PC-3 (cell line): ENCODE results near the gene CIB4. TPM values are rescaled to one million over a fixed set of nuclear protein-coding genes. Genes with fewer than 3 reads are reported as not detected.

ENCODE experiments used
- ATAC-seq: fragments of 200-7000 bp; cut with Tn5 transposase; 2 replicates; pipeline ENCODE4 v1.9.1; 2020; ENCODE audit warnings: mild to moderate bottlenecking, moderate library complexity
- BruUV-seq: library from RNA; stranded (reverse); fragments of 400-500 nt; replicated peaks from 2 replicates; lab custom pipeline; 2021; lab: Mats Ljungman, UMichigan
- CTCF ChIA-PET: fragments of 300-600 bp; sonication (Branson Sonifier 250); formaldehyde crosslinking; loops from one replicate; lab custom pipeline; 2022; ENCODE audit warnings: antibody characterized with exemption; lab: Charles Lee
- POLR2A ChIA-PET: fragments of 300-600 bp; sonication (Branson Sonifier 250); formaldehyde crosslinking; loops from one replicate; lab custom pipeline; 2022; ENCODE audit warnings: antibody characterized with exemption; ENCODE audit not compliant: unreplicated experiment; lab: Charles Lee
- DNase-seq: peaks from one replicate; pipeline ENCODE4 v3.0.0-alpha.2; 2015
- H2AFZ ChIP-seq: fragments of 300-600 bp; sonication (generic); 2 replicates; pipeline ENCODE4 v1.6.0; 2016; ENCODE audit warnings: antibody characterized with exemption, low read length
- H3F3A ChIP-seq: fragments of 300-600 bp; sonication (generic); one replicate; pipeline ENCODE4 v1.6.0; 2017; ENCODE audit warnings: antibody characterized with exemption, low read length, control low read depth, mild to moderate bottlenecking; ENCODE audit not compliant: unreplicated experiment
- H3K27ac ChIP-seq: fragments of 300-600 bp; sonication (generic); 2 replicates; pipeline ENCODE4 v1.5.1; 2016; ENCODE audit warnings: mild to moderate bottlenecking, low read length
- H3K27me3 ChIP-seq: fragments of 300-600 bp; sonication (generic); 2 replicates; pipeline ENCODE4 v1.6.1; 2016; ENCODE audit warnings: low read length, mixed read lengths
- H3K36me3 ChIP-seq: fragments of 300-600 bp; sonication (generic); 2 replicates; pipeline ENCODE4 v1.6.1; 2016; ENCODE audit warnings: low read depth, mixed run types, low read length, mixed read lengths
- H3K4me1 ChIP-seq: fragments of 300-600 bp; sonication (generic); 2 replicates; pipeline ENCODE4 v1.5.1; 2016; ENCODE audit warnings: low read length; ENCODE audit not compliant: insufficient read depth
- H3K4me2 ChIP-seq: fragments of 300-600 bp; sonication (generic); 2 replicates; pipeline ENCODE4 v1.6.0; 2016; ENCODE audit warnings: low read length
- H3K4me3 ChIP-seq: fragments of 300-600 bp; sonication (generic); 2 replicates; pipeline ENCODE4 v1.5.1; 2016; ENCODE audit warnings: mild to moderate bottlenecking, low read length, mixed read lengths
- H3K79me2 ChIP-seq: fragments of 300-600 bp; sonication (generic); 2 replicates; pipeline ENCODE4 v1.6.1; 2017; ENCODE audit warnings: low read length, mixed read lengths
- H3K9ac ChIP-seq: fragments of 300-600 bp; sonication (generic); 2 replicates; pipeline ENCODE4 v1.6.0; 2016; ENCODE audit warnings: mild to moderate bottlenecking, low read length
- H3K9me2 ChIP-seq: fragments of 300-600 bp; sonication (generic); replicated peaks from 2 replicates; pipeline ENCODE4 v1.6.1; 2016; ENCODE audit warnings: mixed run types, low read length, mixed read lengths
- H3K9me3 ChIP-seq: fragments of 300-600 bp; sonication (generic); 2 replicates; pipeline ENCODE4 v1.6.1; 2016; ENCODE audit warnings: low read length, mixed read lengths
- H4K20me1 ChIP-seq: fragments of 300-600 bp; sonication (generic); 2 replicates; pipeline ENCODE4 v1.6.1; 2016; ENCODE audit warnings: low read length, mixed read lengths
- EZH2 ChIP-seq: fragments of 300-600 bp; sonication (generic); IDR thresholded peaks from one replicate; pipeline ENCODE4 v1.6.1; 2017; ENCODE audit warnings: antibody characterized with exemption, mild to moderate bottlenecking, low read length; ENCODE audit not compliant: unreplicated experiment
- EZH2phosphoT487 ChIP-seq: fragments of 300-600 bp; sonication (generic); IDR thresholded peaks from 2 replicates; pipeline ENCODE4 v1.6.1; 2018; ENCODE audit warnings: mild to moderate bottlenecking, antibody characterized with exemption, low read length, borderline replicate concordance
- intact Hi-C: fragments of 100-400 bp; cut with micrococcal nuclease; formaldehyde crosslinking; loops from 2 replicates; pipeline ENCODE4 v1.9.0; 2023
- total RNA-seq: library from RNA; depleted of rRNA; stranded (reverse); fragments of >200 nt; gene quantifications from 2 replicates; pipeline ENCODE4 v1.2.3, GENCODE V29; 2014
- TF ChIP-seq, protein P1 (sequence below): fragments of 300-600 bp; sonication (generic); conservative IDR thresholded peaks from 2 replicates; pipeline ENCODE4 v1.5.1; 2017; ENCODE audit warnings: antibody characterized with exemption, low read depth, mild to moderate bottlenecking, low read length

The CIB4 gene
- total RNA-seq, 1 experiment from 2014 or later: not detected

DNA sequence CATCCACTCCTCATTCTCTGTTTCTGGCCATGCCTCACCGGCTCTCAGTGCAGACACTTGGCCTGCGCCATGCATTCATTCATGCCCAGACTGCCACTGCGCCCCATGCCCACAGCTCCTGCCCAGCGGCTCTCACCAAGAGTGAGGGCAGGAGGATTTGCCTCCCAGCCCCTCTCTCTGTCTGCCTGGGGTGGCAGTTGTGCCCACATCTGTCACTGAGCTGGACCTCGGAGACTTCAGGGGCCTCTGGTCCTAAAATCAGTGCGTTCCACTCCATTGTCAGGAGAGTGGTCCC, 75.1 kb downstream of the CIB4 start:
- no peak overlapping the region for H3K27ac ChIP-seq
- POLR2A ChIA-PET: no interaction called here
- no peaks in the 10 kb centered on the region for H3K9me2 ChIP-seq
- no peak for TF ChIP-seq EZH2
- no peak for TF ChIP-seq EZH2phosphoT487
- TF ChIP-seq, protein P1, sequence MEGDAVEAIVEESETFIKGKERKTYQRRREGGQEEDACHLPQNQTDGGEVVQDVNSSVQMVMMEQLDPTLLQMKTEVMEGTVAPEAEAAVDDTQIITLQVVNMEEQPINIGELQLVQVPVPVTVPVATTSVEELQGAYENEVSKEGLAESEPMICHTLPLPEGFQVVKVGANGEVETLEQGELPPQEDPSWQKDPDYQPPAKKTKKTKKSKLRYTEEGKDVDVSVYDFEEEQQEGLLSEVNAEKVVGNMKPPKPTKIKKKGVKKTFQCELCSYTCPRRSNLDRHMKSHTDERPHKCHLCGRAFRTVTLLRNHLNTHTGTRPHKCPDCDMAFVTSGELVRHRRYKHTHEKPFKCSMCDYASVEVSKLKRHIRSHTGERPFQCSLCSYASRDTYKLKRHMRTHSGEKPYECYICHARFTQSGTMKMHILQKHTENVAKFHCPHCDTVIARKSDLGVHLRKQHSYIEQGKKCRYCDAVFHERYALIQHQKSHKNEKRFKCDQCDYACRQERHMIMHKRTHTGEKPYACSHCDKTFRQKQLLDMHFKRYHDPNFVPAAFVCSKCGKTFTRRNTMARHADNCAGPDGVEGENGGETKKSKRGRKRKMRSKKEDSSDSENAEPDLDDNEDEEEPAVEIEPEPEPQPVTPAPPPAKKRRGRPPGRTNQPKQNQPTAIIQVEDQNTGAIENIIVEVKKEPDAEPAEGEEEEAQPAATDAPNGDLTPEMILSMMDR: no peak
- H3K79me2 ChIP-seq: no peaks in the 10 kb centered on the region
- no peak for DNase-seq
- intact Hi-C loops: no loop called here
- H3K4me2 ChIP-seq: no peak overlapping the region
- no peak overlapping the region for H3K4me3 ChIP-seq
- ATAC-seq: no peak
- no peaks in the 10 kb centered on the region for H3K9me3 ChIP-seq
- H3K36me3 ChIP-seq: no peaks in the 10 kb centered on the region
- CTCF ChIA-PET: no interaction called here
- peaks cover 10% of the 10 kb centered on the region; the same call in 1 of the 2 replicates for H3K4me1 ChIP-seq
- BruUV-seq: no TSS peak
- H3K27me3 ChIP-seq: peaks cover 94% of the 10 kb centered on the region
- H3K9ac ChIP-seq: no peak overlapping the region
- H2AFZ ChIP-seq: no peak overlapping the region
- no peaks in the 10 kb centered on the region for H4K20me1 ChIP-seq
- H3F3A ChIP-seq: no peaks in the 10 kb centered on the region

DNA sequence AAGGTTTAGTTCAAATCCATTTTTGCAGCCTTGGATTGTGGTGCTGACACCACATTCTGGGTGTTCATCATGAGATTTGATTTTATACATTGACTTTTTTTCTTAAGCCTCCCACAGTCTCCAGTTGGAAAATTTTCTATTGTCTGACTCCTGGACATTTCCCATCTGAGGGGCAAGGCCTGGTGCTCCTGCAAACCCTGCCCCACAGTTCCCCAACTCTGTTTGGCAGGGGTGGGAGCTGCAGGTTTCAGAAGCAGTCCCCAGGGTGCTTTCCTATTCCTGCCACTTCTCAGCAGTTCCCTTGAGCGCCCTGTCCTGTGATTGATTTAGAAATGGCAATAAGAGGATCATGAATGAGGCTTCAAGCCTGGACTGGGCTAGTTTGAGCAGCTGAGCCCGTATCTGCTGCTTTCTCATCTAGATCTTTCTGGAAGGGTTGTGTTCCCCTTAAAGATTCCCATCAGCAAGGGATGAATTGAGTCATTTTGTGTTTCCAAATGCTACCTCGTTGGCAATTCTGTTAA, 77.0 kb downstream of the CIB4 start:
- no peaks in the 10 kb centered on the region for H3K9me2 ChIP-seq
- H3K36me3 ChIP-seq: no peaks in the 10 kb centered on the region
- H3K4me1 ChIP-seq: peaks cover 10% of the 10 kb centered on the region; the same call in 1 of the 2 replicates
- H4K20me1 ChIP-seq: no peaks in the 10 kb centered on the region
- BruUV-seq: no TSS peak
- no peak overlapping the region for H3K9ac ChIP-seq
- ATAC-seq (no peak), DNase-seq (no peak)
- no peaks in the 10 kb centered on the region for H3F3A ChIP-seq
- intact Hi-C loops: no loop called here
- peaks cover 90% of the 10 kb centered on the region for H3K27me3 ChIP-seq
- ChIA-PET CTCF (no interaction called here), POLR2A (interaction anchor here (0.5 to 0.6 kb wide), 2 partner anchors 73 to 165 kb away, joined by 4 to 18 read pairs; no protein-coding TSS in a partner anchor)
- H3K79me2 ChIP-seq: no peaks in the 10 kb centered on the region
- no peak overlapping the region for H3K27ac ChIP-seq
- TF ChIP-seq, protein P1: no peak
- TF ChIP-seq EZH2: no peak
- TF ChIP-seq EZH2phosphoT487: no peak
- no peak overlapping the region for H3K4me3 ChIP-seq
- no peaks in the 10 kb centered on the region for H3K9me3 ChIP-seq
- H2AFZ ChIP-seq: no peak overlapping the region
- H3K4me2 ChIP-seq: no peak overlapping the region

DNA sequence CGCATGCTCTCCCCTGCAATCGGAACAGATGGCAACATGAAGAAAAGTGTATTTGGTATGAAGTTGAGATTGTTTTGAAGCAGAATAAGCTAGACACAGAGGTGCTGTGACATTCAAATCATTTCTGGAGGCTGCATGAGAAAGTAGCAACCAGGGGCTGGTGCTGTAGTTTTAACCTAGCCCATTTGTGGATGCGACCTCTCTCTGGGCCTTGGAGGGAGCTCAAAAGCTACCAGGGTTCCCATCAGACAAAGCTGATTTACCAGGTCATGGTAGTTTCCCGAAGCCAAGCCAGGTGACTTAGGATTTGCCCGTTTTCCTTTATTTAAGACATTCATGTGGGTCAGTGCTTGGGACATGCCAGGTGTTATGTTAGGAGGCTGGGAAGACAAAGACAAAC, 77.5 kb downstream of the CIB4 start:
- Histone ChIP-seq H3F3A (no peaks in the 10 kb centered on the region), H2AFZ (no peak overlapping the region), H3K4me2 (no peak overlapping the region), H3K9ac (no peak overlapping the region), H3K4me3 (no peak overlapping the region), H3K4me1 (peaks cover 10% of the 10 kb centered on the region; the same call in 1 of the 2 replicates), H4K20me1 (no peaks in the 10 kb centered on the region), H3K9me3 (no peaks in the 10 kb centered on the region), H3K9me2 (no peaks in the 10 kb centered on the region), H3K79me2 (no peaks in the 10 kb centered on the region), H3K36me3 (no peaks in the 10 kb centered on the region), H3K27me3 (peaks cover 91% of the 10 kb centered on the region), H3K27ac (no peak overlapping the region)
- POLR2A ChIA-PET: interaction anchor here (0.6 kb wide), 1 partner anchor 164 kb away, joined by 18 read pairs; no protein-coding TSS in a partner anchor
- no TSS peak for BruUV-seq
- TF ChIP-seq, protein P1: no peak
- TF ChIP-seq EZH2phosphoT487 (no peak), EZH2 (no peak)
- DNase-seq (no peak), ATAC-seq (no peak)
- intact Hi-C loops: no loop called here
- CTCF ChIA-PET: no interaction called here
